Activated T-helper 1 cell treated with Interleukin-2 at 50 U/mL for 16 hours (primary cell): ENCODE measurements around the gene NOMO2.
"Not testable (repeated sequence)": the region's sequence is repeated elsewhere in the genome, so short reads cannot be mapped to it uniquely, and the experiment has no call there.

Experiments
- DNase-seq: peaks from one replicate; pipeline ENCODE4 v3.0.0-alpha.2; 2020; ENCODE audit warnings: low read depth

Gene NOMO2

GRCh38 chr16:18575298-18575917, 13.5 kb upstream of the NOMO2 start:
- DNase-seq, result not testable (repeated sequence)

- DNase-seq, result not testable (repeated sequence)
These were observed 12.0 kb upstream of the NOMO2 start for GRCh38 chr16:18573887-18574286.

GRCh38 chr16:18572973-18573372, 11.1 kb upstream of the NOMO2 start:
- DNase-seq, result not testable (repeated sequence)

GRCh38 chr16:18571307-18571850, 9.5 kb upstream of the NOMO2 start:
- DNase-seq, result not testable (repeated sequence)

GRCh38 chr16:18570529-18571306, 8.8 kb upstream of the NOMO2 start:
- not testable (repeated sequence) for DNase-seq

- DNase-seq, result not testable (repeated sequence)
These were observed 1.3 kb downstream of the NOMO2 start for GRCh38 chr16:18560416-18561220.

DNA sequence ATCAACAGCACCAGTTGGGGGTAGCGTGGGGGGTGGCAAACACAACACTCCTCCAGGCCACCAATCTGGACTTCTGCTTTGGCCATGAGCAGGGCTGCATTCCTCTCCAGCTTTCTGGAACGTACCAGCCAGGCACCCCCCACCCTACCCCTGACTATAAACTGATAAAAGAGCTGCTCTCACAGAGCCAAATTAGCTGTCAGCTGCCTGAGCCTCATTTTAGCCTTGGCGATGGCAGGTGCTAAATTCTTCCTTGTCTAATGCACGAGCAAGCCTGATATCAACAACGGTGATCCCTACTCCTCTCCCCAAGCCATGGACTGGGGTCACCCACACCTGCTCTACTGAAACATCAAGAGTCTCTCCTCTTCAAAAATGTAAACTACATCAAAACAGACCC, 8.2 kb downstream of the NOMO2 start:
- not testable (repeated sequence) for DNase-seq

DNA sequence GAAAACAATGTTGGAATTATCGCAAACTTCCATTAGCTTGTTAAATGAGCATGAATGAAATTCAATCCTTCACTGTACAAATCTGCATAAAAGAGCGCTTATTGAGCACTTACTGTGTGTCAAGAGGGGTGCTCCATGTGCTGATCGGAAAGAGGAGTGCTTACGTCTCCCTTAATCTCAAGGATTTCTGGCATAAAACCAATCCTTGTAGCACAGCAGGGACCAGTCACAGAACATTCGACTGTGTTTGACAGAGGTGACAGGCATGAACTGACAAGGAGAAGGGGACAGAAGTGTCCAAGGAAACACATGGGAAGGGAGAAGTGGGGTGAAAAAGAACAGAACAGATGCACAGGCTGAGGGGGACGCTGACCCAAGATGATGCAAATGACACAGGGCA, 14.5 kb downstream of the NOMO2 start:
- DNase-seq, result not testable (repeated sequence)

DNA sequence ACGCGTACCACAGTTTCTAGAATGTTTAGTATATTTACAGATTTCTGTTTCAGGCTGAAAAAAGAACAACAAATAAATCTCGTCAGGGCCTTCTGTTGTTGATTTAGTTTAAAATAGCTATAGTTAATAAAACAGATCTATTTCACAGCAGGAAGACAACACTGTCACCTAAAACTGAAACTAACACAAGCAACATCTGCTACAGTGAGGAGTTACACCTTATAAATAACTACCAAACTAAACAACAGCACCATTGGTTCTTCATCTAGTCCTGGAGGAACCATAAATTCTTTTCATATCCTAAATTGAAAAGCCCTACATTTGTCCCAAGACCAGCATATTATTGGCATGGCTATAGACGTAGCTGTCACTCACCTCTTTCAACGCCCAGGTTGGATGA, 15.0 kb downstream of the NOMO2 start:
- not testable (repeated sequence) for DNase-seq

- not testable (repeated sequence) for DNase-seq
These were observed 17.4 kb downstream of the NOMO2 start for GRCh38 chr16:18544232-18545081.

DNA sequence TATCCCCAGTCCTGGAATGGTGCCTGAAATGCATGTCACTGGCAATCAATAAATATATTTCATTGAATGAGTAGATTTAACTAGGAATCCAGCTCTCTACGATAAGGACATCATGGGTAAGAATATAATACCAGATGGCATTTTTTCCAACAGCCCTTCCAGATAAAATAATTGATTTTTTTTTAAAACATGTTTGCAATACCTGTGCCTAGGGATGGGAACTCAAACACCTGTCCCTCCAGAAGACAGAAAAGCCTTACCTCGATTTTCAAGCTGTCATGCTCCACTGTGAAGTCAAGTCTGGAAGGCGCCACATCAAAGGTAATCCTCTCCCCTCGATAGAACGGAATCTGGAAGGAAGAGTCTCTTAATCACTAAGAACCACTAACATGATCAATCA, 20.0 kb downstream of the NOMO2 start:
- not testable (repeated sequence) for DNase-seq

DNA sequence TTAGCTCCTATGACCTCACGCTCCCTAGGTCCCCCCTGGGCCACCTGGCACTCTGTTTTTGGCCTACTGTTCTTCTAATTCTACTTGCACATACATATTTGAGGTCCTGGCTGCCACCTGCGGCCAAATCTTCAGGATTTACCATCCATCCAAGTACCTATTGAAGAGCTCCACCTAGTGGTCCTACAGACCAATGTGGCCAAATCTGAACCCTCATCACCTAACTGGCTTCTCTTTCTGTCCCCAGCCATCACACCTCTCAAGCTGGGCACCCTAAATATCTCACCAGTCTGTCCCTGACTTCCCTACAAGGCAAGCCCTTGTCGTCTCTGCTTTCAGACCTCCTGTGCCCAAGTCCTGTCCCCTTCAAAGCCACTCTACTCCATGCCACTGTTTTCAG, 24.9 kb downstream of the NOMO2 start:
- not testable (repeated sequence) for DNase-seq

- not testable (repeated sequence) for DNase-seq
These were observed 26.3 kb downstream of the NOMO2 start for GRCh38 chr16:18535519-18536168.

- DNase-seq, result not testable (repeated sequence)
These were observed 27.6 kb downstream of the NOMO2 start for GRCh38 chr16:18534308-18534707.

- not testable (repeated sequence) for DNase-seq
These were observed 30.6 kb downstream of the NOMO2 start for GRCh38 chr16:18531323-18531722.

DNA sequence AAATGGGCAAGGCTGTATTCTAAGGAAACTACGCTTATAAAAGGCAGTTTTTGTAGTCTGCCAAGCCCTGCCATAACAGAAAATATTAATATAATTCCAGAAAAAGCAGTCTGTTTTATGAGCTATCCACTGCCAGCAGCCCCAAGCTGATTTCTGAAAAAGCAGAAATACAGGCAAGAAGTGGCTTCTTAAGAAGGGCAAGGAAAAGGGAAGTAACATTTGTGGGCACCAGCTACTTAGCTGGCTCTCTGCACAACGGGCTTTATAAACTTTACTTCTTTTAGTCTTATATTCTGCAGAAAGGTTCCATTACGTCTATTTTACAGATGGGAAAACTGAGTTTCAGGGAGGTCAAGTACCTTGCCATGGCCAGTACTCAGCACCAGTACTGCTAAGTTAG, 31.6 kb downstream of the NOMO2 start:
- not testable (repeated sequence) for DNase-seq

GRCh38 chr16:18526547-18526946, 35.4 kb downstream of the NOMO2 start:
- DNase-seq, result not testable (repeated sequence)

GRCh38 chr16:18525882-18526482, 35.9 kb downstream of the NOMO2 start:
- not testable (repeated sequence) for DNase-seq

- DNase-seq, result not testable (repeated sequence)
These were observed 39.3 kb downstream of the NOMO2 start for GRCh38 chr16:18522637-18523036.

- DNase-seq, result not testable (repeated sequence)
These were observed 40.3 kb downstream of the NOMO2 start for GRCh38 chr16:18521445-18522181.
